Erythroblast (primary cell): ENCODE results near the gene GJB3.

Experiments used
- DNase-seq, 2 experiments: peaks; one replicate each; lab custom pipeline; 2025; lab: John Stamatoyannopoulos, UW
- GATA1 ChIP-seq: IDR thresholded peaks from 2 replicates; pipeline ENCODE4 v1.6.1; 2011; ENCODE audit warnings: low read depth, mild to moderate bottlenecking, control low read depth, low read length, moderate library complexity
- POLR2A ChIP-seq: IDR thresholded peaks from 2 replicates; pipeline ENCODE4 v1.6.1; 2011; ENCODE audit warnings: mild to moderate bottlenecking, low read length

The GJB3 gene

GRCh38 chr1:34750610-34751009 lies 30.4 kb upstream of the GJB3 start:
- DNase-seq: no peak
- TF ChIP-seq GATA1: no peak
- no peak for TF ChIP-seq POLR2A

- DNase-seq: no peak
Measured at GRCh38 chr1:34753163-34753562, 27.9 kb upstream of the GJB3 start.

DNA sequence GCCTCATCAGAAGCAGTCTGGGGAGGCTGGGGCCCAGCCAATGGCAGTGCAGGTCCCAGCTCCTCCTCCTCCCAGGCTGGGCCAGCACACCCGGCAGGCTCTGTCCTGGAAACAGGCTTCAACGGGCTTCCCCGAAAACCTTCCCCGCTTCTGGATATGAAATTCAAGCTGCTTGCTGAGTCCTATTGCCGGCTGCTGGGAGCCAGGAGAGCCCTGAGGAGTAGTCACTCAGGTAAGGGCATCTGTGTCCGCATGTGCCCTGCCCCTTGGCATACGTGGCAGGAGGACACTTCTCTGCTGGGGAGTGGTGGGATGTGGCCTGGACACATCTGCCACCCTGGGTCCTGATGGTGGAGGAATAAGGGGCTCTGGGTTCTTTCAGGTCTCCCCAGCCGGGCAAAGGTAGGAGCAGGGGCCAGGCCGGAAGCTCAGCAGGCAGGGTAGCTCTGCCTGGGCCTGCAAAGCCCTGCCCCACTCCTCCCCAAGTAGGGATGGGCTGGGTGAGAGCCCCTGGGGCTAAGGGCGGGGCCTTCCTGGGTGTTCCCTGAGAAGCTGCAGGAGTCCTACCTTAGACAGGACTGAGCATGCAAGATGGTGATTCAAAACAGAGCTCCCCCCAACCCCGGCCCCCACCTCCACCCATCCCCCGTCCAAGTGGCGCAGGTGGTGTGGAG lies 25.9 kb upstream of the GJB3 start, which contains the start of gene GJB5:
Gene GJB5 (plus strand): TSS at position 84 of the 674 bp plus-strand sequence. CDS start 2,284 bp downstream, outside the sequence.
- DNase-seq: no peak
- no peak for TF ChIP-seq GATA1
- TF ChIP-seq POLR2A: no peak

More at GRCh38 chr1:34753163-34753562, 27.9 kb upstream of the GJB3 start:
- no peak for TF ChIP-seq GATA1
- no peak for TF ChIP-seq POLR2A

- DNase-seq: no peak
- TF ChIP-seq GATA1: no peak
Measured at GRCh38 chr1:34755961-34756360, 25.1 kb upstream of the GJB3 start.

DNA sequence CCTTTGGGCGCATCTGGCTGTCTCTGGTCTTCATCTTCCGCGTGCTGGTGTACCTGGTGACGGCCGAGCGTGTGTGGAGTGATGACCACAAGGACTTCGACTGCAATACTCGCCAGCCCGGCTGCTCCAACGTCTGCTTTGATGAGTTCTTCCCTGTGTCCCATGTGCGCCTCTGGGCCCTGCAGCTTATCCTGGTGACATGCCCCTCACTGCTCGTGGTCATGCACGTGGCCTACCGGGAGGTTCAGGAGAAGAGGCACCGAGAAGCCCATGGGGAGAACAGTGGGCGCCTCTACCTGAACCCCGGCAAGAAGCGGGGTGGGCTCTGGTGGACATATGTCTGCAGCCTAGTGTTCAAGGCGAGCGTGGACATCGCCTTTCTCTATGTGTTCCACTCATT lies 23.6 kb upstream of the GJB3 start:
- no peak for TF ChIP-seq POLR2A
- TF ChIP-seq GATA1: no peak
- no peak for DNase-seq

DNA sequence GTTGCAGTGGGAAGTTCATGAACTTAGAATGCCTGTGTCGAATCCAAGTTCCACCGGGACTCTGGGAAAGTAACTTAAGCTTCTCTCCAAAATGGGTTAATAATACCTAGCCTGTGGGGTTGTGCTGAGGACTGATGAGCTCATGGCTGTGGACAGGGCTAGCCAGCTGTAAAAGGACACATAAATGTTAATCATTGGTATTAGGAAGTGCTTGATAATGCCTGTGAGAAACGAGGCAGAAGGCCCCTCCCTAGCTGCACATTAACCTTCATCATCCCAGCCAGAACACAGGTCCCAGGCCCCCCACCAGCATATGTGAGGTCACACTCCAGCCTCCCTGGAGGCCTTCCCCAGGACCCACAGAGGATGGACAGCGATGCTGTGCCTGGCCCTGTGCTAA lies 22.3 kb upstream of the GJB3 start:
- TF ChIP-seq POLR2A: no peak
- DNase-seq: no peak

DNA sequence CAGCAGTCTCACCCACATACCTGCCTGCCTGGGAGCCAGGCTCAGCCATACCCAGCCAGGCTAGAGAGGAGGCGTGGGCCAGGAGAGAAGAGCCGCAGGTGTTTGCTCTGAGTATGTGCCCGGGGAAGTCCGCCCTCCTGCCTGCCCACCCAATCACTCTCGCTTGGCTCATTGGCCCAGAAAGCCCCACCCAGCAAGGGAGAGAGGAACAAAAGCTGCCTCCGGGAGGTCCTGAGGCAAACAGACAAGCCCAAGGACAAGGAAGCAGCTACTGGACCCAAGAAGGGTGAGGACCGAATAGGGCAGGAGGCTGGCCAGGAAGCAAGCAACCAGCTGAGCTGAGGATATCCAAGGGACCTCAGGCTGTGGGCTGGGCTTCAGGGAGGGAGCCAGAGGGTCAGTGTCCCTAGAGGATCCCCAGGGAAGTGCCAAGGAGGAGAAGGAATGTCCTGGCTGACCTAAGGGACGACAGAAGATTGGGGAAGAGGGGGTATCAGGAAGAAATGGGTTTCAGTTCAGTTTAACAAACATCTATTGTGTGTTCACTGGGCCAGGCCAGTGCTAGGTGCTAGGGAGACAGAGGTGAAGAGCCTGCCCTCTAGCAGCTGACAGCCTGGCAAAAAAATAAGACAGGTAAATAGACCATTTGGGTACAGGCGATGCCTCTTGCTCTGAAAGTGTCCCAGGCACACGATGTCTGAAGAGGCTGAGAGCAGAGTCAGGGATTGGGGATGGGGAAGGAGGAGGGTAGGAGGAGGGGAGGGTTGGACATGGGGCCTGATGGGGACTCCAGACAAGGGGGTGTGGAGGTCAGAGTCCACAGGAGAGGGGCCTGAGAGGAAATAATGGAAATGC lies 21.3 kb upstream of the GJB3 start, which contains the start of gene GJB4:
Gene GJB4 (plus strand): TSS at position 238 of the 855 bp plus-strand sequence. CDS start 1,515 bp downstream, outside the sequence.
- TF ChIP-seq POLR2A (no peak), GATA1 (no peak)
- DNase-seq: no peak

DNA sequence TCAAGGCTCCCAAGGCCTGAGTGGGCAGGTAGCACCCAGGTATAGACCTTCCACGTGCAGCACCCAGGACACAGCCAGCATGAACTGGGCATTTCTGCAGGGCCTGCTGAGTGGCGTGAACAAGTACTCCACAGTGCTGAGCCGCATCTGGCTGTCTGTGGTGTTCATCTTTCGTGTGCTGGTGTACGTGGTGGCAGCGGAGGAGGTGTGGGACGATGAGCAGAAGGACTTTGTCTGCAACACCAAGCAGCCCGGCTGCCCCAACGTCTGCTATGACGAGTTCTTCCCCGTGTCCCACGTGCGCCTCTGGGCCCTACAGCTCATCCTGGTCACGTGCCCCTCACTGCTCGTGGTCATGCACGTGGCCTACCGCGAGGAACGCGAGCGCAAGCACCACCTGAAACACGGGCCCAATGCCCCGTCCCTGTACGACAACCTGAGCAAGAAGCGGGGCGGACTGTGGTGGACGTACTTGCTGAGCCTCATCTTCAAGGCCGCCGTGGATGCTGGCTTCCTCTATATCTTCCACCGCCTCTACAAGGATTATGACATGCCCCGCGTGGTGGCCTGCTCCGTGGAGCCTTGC lies 19.7 kb upstream of the GJB3 start:
- no peak for TF ChIP-seq POLR2A
- no peak for TF ChIP-seq GATA1
- no peak for DNase-seq

GRCh38 chr1:34761776-34762307 lies 19.2 kb upstream of the GJB3 start:
- TF ChIP-seq POLR2A (no peak), GATA1 (no peak)
- no peak for DNase-seq

GRCh38 chr1:34762474-34763141 lies 18.4 kb upstream of the GJB3 start:
- no peak for TF ChIP-seq GATA1
- no peak for TF ChIP-seq POLR2A
- no peak for DNase-seq

DNA sequence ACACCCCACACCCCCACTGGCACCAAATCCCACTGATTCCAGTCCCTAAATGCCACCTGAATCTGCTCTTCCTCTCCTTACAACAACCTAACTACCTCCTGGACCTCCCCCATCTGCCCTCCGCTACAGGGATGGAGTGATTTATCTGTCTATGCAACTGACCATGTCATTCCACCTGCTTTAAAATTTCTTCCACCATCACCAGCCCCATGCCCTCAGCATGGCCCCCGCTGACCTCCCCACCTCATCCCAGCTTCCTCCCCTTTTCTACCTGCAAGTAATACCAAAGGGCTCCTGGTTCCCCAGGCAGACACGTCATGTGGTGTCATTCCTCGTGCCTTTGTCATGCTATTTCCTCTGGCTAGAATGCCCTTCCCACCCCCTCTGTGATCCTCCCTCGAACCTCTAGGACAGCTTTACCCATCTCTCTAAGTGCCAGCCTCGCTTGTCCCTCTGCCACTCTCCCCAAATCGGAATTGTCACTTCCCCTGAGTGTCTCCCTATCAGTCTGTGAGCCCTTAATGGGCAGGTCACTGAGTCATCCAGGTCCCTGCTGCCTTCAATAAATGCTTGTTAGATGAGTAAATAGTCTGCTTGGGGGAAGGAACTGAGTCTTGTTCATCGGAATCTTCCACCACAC lies 17.8 kb upstream of the GJB3 start:
- DNase-seq: no peak
- TF ChIP-seq GATA1 (no peak), POLR2A (no peak)

DNA sequence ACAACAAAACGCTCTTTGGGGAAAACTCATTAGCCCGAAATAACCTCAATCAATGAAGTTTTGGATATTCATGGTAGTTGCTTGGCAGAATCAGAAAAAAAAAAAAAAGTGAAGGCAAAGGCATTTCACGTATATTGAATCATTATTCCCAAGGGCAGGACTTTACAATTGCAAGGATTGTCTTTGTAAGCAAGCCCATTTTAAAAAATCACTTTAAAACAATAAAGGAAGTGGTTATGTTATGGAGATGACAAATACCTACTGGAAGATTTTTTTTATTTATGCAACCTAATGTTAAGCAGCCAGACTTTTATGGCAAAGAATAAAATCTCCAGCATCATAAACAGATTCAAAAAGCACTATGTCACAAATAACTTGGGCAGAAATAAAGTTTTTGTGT lies 12.2 kb upstream of the GJB3 start:
- TF ChIP-seq GATA1: no peak
- no peak for TF ChIP-seq POLR2A
- DNase-seq: no peak
